ENCODE results near the gene CCDC191.

The CCDC191 gene

GRCh38 chr3:113954091-113954685 lies 102.1 kb downstream of the CCDC191 start:
- DNase-seq (ENCODE audit: low read depth in 2 of 2) = no peak

GRCh38 chr3:113953677-113954076 lies 102.6 kb downstream of the CCDC191 start:
- DNase-seq (ENCODE audit: low read depth in 2 of 2) = no peak

- DNase-seq (ENCODE audit: low read depth in 2 of 2) = no peak
These were observed 103.4 kb downstream of the CCDC191 start for GRCh38 chr3:113952921-113953320.

- peak in 1 of 2 donors; percentile 14 for DNase-seq (ENCODE audit: low read depth in 2 of 2)
These were observed 108.1 kb downstream of the CCDC191 start for GRCh38 chr3:113948015-113948917.

- peak; percentile 12 to 27 for DNase-seq (ENCODE audit: low read depth in 2 of 2)
These were observed 108.8 kb downstream of the CCDC191 start, which contains the start of gene ZDHHC23 for GRCh38 chr3:113947372-113948014. Gene ZDHHC23 (plus strand): TSS chr3:113948013. CDS start chr3:113948803, 790 bp downstream.

- no peak for DNase-seq (ENCODE audit: low read depth in 2 of 2)
These were observed 109.5 kb downstream of the CCDC191 start for GRCh38 chr3:113946831-113947230.

GRCh38 chr3:113927556-113927955 lies 128.8 kb downstream of the CCDC191 start:
- DNase-seq (ENCODE audit: low read depth in 2 of 2) = no peak

GRCh38 chr3:113914646-113915045 lies 141.7 kb downstream of the CCDC191 start:
- no peak for DNase-seq (ENCODE audit: low read depth in 2 of 2)

Data from stimulated activated CD4-positive, alpha-beta T cell treated with anti-CD3 and anti-CD28 coated beads, Interleukin-15, amount 100 ng/mL, for 48 hours (primary cell).